ENCODE results near the gene FBXO39. TPM values are rescaled to one million over a fixed set of nuclear protein-coding genes. Genes with fewer than 3 reads are reported as not detected.
A peak's percentile ranks its signal among the peaks of the same experiment; 100 is the strongest.
"Not testable (repeated sequence)": the region's sequence is repeated elsewhere in the genome, so short reads cannot be mapped to it uniquely, and the experiment has no call there.

The FBXO39 gene
- 1 to 10 TPM in 1 of 5 donors, under 1 TPM in 4; 0.26 to 1.4 (median 0.53) TPM for total RNA-seq
- 0.48 TPM for total RNA-seq (2013)
- total RNA-seq = 0 to 6.0 (median 0.20) reads per million in 29 experiments

- ChIA-PET CTCF (interaction anchor here in 1 of 2 donors (0.6 kb wide), 1 partner anchor 22 kb away, joined by 3 read pairs; no protein-coding TSS in a partner anchor), POLR2A (no interaction called here)
- ATAC-seq (replicated peaks in 1 of 4) = peak in 2 of 4 experiments; percentile 16 to 17
- peaks cover 0 to 9% of the 10 kb centered on the region in 2 experiments for H3K4me1 ChIP-seq (ENCODE audit: control insufficient read depth in 1 of 2, extremely low read depth in 1 of 2, insufficient read depth in 2 of 2, low read length in 2 of 2)
- peaks cover 4 to 27% of the 10 kb centered on the region in 2 donors for H3K36me3 ChIP-seq (ENCODE audit: control insufficient read depth in 2 of 2, extremely low read depth in 1 of 2, insufficient read depth in 1 of 2, low read length in 1 of 2)
- Mint-ChIP-seq H3K4me3 (peak within 1 kb of the TSS in 1 of 3 donors; percentile 29), H3K9me3 (peaks cover 23 to 50% (median 29%) of the 10 kb centered on the region in 3 donors), H3K36me3 (peaks cover 37% of the 10 kb centered on the region), H3K4me1 (peaks cover 0 to 5% (median 5%) of the 10 kb centered on the region in 3 donors), H3K27me3 (peaks cover 18 to 31% of the 10 kb centered on the region in 2 donors), H3K27ac (no peak within 1 kb of the TSS)
- no peak within 1 kb of the TSS for H3K4me3 ChIP-seq (ENCODE audit: control insufficient read depth in 1 of 2, extremely low read depth in 1 of 2, low read length in 1 of 2)
- 12% methylated on average over 44 of the region's 49 CpGs for WGBS (ENCODE audit: insufficient coverage)
- peaks cover 11% of the 10 kb centered on the region for H3K9me3 ChIP-seq
- peaks cover 0 to 31% of the 10 kb centered on the region in 2 experiments for H3K27me3 ChIP-seq (replicated peaks in 1 of 2; ENCODE audit: control insufficient read depth in 2 of 2, extremely low read depth in 1 of 2, insufficient read depth in 2 of 2, low read length in 1 of 2)
- H3K27ac ChIP-seq (ENCODE audit: low read length) = no peak within 1 kb of the TSS
- DNase-seq = no peak
Measured at GRCh38 chr17:6775871-6776405, at the start of gene FBXO39. FBXO39 (plus strand) TSS chr17:6776215; CDS start chr17:6779869, 3,654 bp downstream.

GRCh38 chr17:6729531-6729930 is 46.5 kb upstream of the FBXO39 start:
- H3K9me3 ChIP-seq = no peaks in the 10 kb centered on the region
- Mint-ChIP-seq H3K27ac (no peak overlapping the region), H3K27me3 (peaks cover 11 to 25% of the 10 kb centered on the region in 2 donors), H3K36me3 (no peaks in the 10 kb centered on the region), H3K4me1 (no peaks in the 10 kb centered on the region), H3K4me3 (no peak overlapping the region), H3K9me3 (no peaks in the 10 kb centered on the region)
- no peaks in the 10 kb centered on the region for H3K4me1 ChIP-seq (ENCODE audit: control insufficient read depth in 1 of 2, extremely low read depth in 1 of 2, insufficient read depth in 2 of 2, low read length in 2 of 2)
- DNase-seq = no peak
- no CpG with 5 or more reads among the region's 4 CpGs for WGBS (ENCODE audit: insufficient coverage)
- H3K27me3 ChIP-seq (replicated peaks in 1 of 2; ENCODE audit: control insufficient read depth in 2 of 2, extremely low read depth in 1 of 2, insufficient read depth in 2 of 2, low read length in 1 of 2) = peaks cover 0 to 3% of the 10 kb centered on the region in 2 experiments
- no peak for ATAC-seq (replicated peaks in 1 of 4)
- CTCF ChIA-PET = no interaction called here
- no peak overlapping the region for H3K4me3 ChIP-seq (ENCODE audit: control insufficient read depth in 1 of 2, extremely low read depth in 1 of 2, low read length in 1 of 2)
- H3K36me3 ChIP-seq (ENCODE audit: control insufficient read depth in 2 of 2, extremely low read depth in 1 of 2, insufficient read depth in 1 of 2, low read length in 1 of 2) = no peaks in the 10 kb centered on the region
- POLR2A ChIA-PET = no interaction called here
- H3K27ac ChIP-seq (ENCODE audit: low read length) = no peak overlapping the region

- H3K9me3 Mint-ChIP-seq; ATAC-seq (replicated peaks in 1 of 4); H3K4me3 ChIP-seq (ENCODE audit: control insufficient read depth in 1 of 2, extremely low read depth in 1 of 2, low read length in 1 of 2); POLR2A ChIA-PET; H3K27ac ChIP-seq (ENCODE audit: low read length); H3K36me3 Mint-ChIP-seq; H3K36me3 ChIP-seq (ENCODE audit: control insufficient read depth in 2 of 2, extremely low read depth in 1 of 2, insufficient read depth in 1 of 2, low read length in 1 of 2); H3K27ac Mint-ChIP-seq; CTCF ChIA-PET; H3K4me3 Mint-ChIP-seq; DNase-seq; H3K4me1 Mint-ChIP-seq; H3K9me3 ChIP-seq; H3K4me1 ChIP-seq (ENCODE audit: control insufficient read depth in 1 of 2, extremely low read depth in 1 of 2, insufficient read depth in 2 of 2, low read length in 2 of 2); H3K27me3 ChIP-seq (replicated peaks in 1 of 2; ENCODE audit: control insufficient read depth in 2 of 2, extremely low read depth in 1 of 2, insufficient read depth in 2 of 2, low read length in 1 of 2): not testable (repeated sequence)
- WGBS (ENCODE audit: insufficient coverage) = no CpG with 5 or more reads among the region's 6 CpGs
- H3K27me3 Mint-ChIP-seq = peaks cover 23 to 28% of the 10 kb centered on the region in 2 donors
Measured at GRCh38 chr17:6746665-6747064, 29.4 kb upstream of the FBXO39 start.

GRCh38 chr17:6748617-6749016 is 27.4 kb upstream of the FBXO39 start:
- POLR2A ChIA-PET = no interaction called here
- Mint-ChIP-seq H3K4me1 (peaks cover 10 to 17% (median 13%) of the 10 kb centered on the region in 3 donors), H3K9me3 (no peaks in the 10 kb centered on the region), H3K36me3 (no peaks in the 10 kb centered on the region), H3K4me3 (no peak overlapping the region), H3K27me3 (peaks cover 15 to 16% of the 10 kb centered on the region in 2 donors), H3K27ac (no peak overlapping the region)
- CTCF ChIA-PET = no interaction called here
- ATAC-seq (replicated peaks in 1 of 4) = no peak
- Histone ChIP-seq H3K36me3 (ENCODE audit: control insufficient read depth in 2 of 2, extremely low read depth in 1 of 2, insufficient read depth in 1 of 2, low read length in 1 of 2) (no peaks in the 10 kb centered on the region), H3K4me3 (ENCODE audit: control insufficient read depth in 1 of 2, extremely low read depth in 1 of 2, low read length in 1 of 2) (no peak overlapping the region), H3K9me3 (no peaks in the 10 kb centered on the region), H3K27ac (ENCODE audit: low read length) (no peak overlapping the region), H3K27me3 (replicated peaks in 1 of 2; ENCODE audit: control insufficient read depth in 2 of 2, extremely low read depth in 1 of 2, insufficient read depth in 2 of 2, low read length in 1 of 2) (peaks cover 0 to 1% of the 10 kb centered on the region in 2 experiments), H3K4me1 (ENCODE audit: control insufficient read depth in 1 of 2, extremely low read depth in 1 of 2, insufficient read depth in 2 of 2, low read length in 2 of 2) (peaks cover 0 to 9% of the 10 kb centered on the region in 2 experiments)
- DNase-seq = no peak

GRCh38 chr17:6749519-6749918 is 26.5 kb upstream of the FBXO39 start:
- ATAC-seq (replicated peaks in 1 of 4) (no peak), DNase-seq (peak in 1 of 35 experiments; percentile 12)
- POLR2A ChIA-PET = no interaction called here
- Mint-ChIP-seq H3K4me1 (peaks cover 14 to 22% (median 19%) of the 10 kb centered on the region in 3 donors), H3K9me3 (no peaks in the 10 kb centered on the region), H3K4me3 (no peak overlapping the region), H3K27me3 (peaks cover 6 to 10% of the 10 kb centered on the region in 2 donors), H3K27ac (no peak overlapping the region), H3K36me3 (no peaks in the 10 kb centered on the region)
- Histone ChIP-seq H3K9me3 (no peaks in the 10 kb centered on the region), H3K4me3 (ENCODE audit: control insufficient read depth in 1 of 2, extremely low read depth in 1 of 2, low read length in 1 of 2) (no peak overlapping the region), H3K4me1 (ENCODE audit: control insufficient read depth in 1 of 2, extremely low read depth in 1 of 2, insufficient read depth in 2 of 2, low read length in 2 of 2) (peaks cover 0 to 18% of the 10 kb centered on the region in 2 experiments), H3K27ac (ENCODE audit: low read length) (no peak overlapping the region), H3K27me3 (replicated peaks in 1 of 2; ENCODE audit: control insufficient read depth in 2 of 2, extremely low read depth in 1 of 2, insufficient read depth in 2 of 2, low read length in 1 of 2) (no peaks in the 10 kb centered on the region), H3K36me3 (ENCODE audit: control insufficient read depth in 2 of 2, extremely low read depth in 1 of 2, insufficient read depth in 1 of 2, low read length in 1 of 2) (no peaks in the 10 kb centered on the region)
- 100% methylated on average over 1 of the region's 6 CpGs for WGBS (ENCODE audit: insufficient coverage)
- CTCF ChIA-PET = no interaction called here

GRCh38 chr17:6752068-6752909 is 23.7 kb upstream of the FBXO39 start:
- Histone ChIP-seq H3K9me3 (no peaks in the 10 kb centered on the region), H3K27me3 (replicated peaks in 1 of 2; ENCODE audit: control insufficient read depth in 2 of 2, extremely low read depth in 1 of 2, insufficient read depth in 2 of 2, low read length in 1 of 2) (no peaks in the 10 kb centered on the region), H3K4me3 (ENCODE audit: control insufficient read depth in 1 of 2, extremely low read depth in 1 of 2, low read length in 1 of 2) (no peak overlapping the region), H3K27ac (ENCODE audit: low read length) (peak overlapping the region; percentile 69), H3K36me3 (ENCODE audit: control insufficient read depth in 2 of 2, extremely low read depth in 1 of 2, insufficient read depth in 1 of 2, low read length in 1 of 2) (no peaks in the 10 kb centered on the region), H3K4me1 (ENCODE audit: control insufficient read depth in 1 of 2, extremely low read depth in 1 of 2, insufficient read depth in 2 of 2, low read length in 2 of 2) (peaks cover under 1 to 38% of the 10 kb centered on the region in 2 experiments)
- ATAC-seq (replicated peaks in 1 of 4) = no peak
- peaks cover 1% of the 10 kb centered on the region for H3K36me3 Mint-ChIP-seq
- 49% methylated on average over 3 of the region's 7 CpGs for WGBS (ENCODE audit: insufficient coverage)
- peaks cover 31 to 44% (median 41%) of the 10 kb centered on the region in 3 donors for H3K4me1 Mint-ChIP-seq
- peak overlapping the region in 1 of 2 donors; percentile 87 for H3K27ac Mint-ChIP-seq
- H3K27me3 Mint-ChIP-seq = no peaks in the 10 kb centered on the region
- peak in 1 of 35 experiments; percentile 13 for DNase-seq
- ChIA-PET CTCF (no interaction called here), POLR2A (interaction anchor here in 1 of 2 donors (0.6 kb wide), 1 partner anchor 10 kb away, joined by 3 read pairs; no protein-coding TSS in a partner anchor)
- H3K9me3 Mint-ChIP-seq = no peaks in the 10 kb centered on the region
- H3K4me3 Mint-ChIP-seq = peak overlapping the region in 1 of 3 donors; percentile 68
